Esophagus squamous epithelium (tissue), 4 donors: ENCODE data around the gene DAB2IP.

ENCODE experiments used
- CTCF ChIP-seq, 6 experiments: fragments of 450-650 bp in 4 of 6; fragments of 200-600 bp in 2 of 6; sonication (generic) in 2 of 6; IDR thresholded peaks; one replicate each; pipeline ENCODE4 v1.5.1; 2016 to 2019; ENCODE audit warnings: antibody characterized with exemption in 6 of 6, mild to moderate bottlenecking in 4 of 6, moderate library complexity in 4 of 6
- POLR2A ChIP-seq, 4 donors: fragments of 450-650 bp; IDR thresholded peaks; one replicate each; pipeline ENCODE4 v1.6.1; 2017; ENCODE audit warnings: antibody characterized with exemption in 4 of 4, mild to moderate bottlenecking in 4 of 4, moderate library complexity in 3 of 4

GRCh38 chr9:121709798-121710197, 58.4 kb downstream of the DAB2IP start:
- TF ChIP-seq CTCF (IDR thresholded peaks at IDR 0.05) (no peak), POLR2A (IDR thresholded peaks at IDR 0.05) (no peak)
